GM21825 (cell line): Measurements from ENCODE around the gene AGA.

Source experiments
- ATAC-seq: cut with Tn5 transposase; IDR thresholded peaks from one replicate; pipeline ENCODE4 v1.9.1; 2021; ENCODE audit warnings: mild to moderate bottlenecking, moderate library complexity; ENCODE audit not compliant: unreplicated experiment

The AGA gene

GRCh38 chr4:177391953-177392352 lies 50.3 kb downstream of the AGA start:
- ATAC-seq: no peak

GRCh38 chr4:177391287-177391686 lies 51.0 kb downstream of the AGA start:
- ATAC-seq: no peak

GRCh38 chr4:177386278-177386815 lies 55.9 kb downstream of the AGA start:
- no peak for ATAC-seq

GRCh38 chr4:177385576-177386277 lies 56.5 kb downstream of the AGA start:
- no peak for ATAC-seq

GRCh38 chr4:177384856-177385397 lies 57.3 kb downstream of the AGA start:
- no peak for ATAC-seq

- no peak for ATAC-seq
Observed at GRCh38 chr4:177381762-177382310, 60.4 kb downstream of the AGA start.
